GM18873 (cell line): ENCODE measurements around the gene GTPBP4.
"Not testable (repeated sequence)": the region's sequence is repeated elsewhere in the genome, so short reads cannot be mapped to it uniquely, and the experiment has no call there.

Experiments used
- ATAC-seq: cut with Tn5 transposase; IDR thresholded peaks from one replicate; pipeline ENCODE4 v1.9.1; 2021; ENCODE audit warnings: mild to moderate bottlenecking, moderate library complexity, moderate number of reproducible peaks; ENCODE audit not compliant: unreplicated experiment, low FRiP score

Gene GTPBP4

GRCh38 chr10:1020958-1021357 is 32.7 kb downstream of the GTPBP4 start:
- ATAC-seq: no peak

GRCh38 chr10:1022413-1022812 is 34.2 kb downstream of the GTPBP4 start:
- no peak for ATAC-seq

- ATAC-seq: no peak
These were observed 35.9 kb downstream of the GTPBP4 start for GRCh38 chr10:1024103-1024502.

GRCh38 chr10:1025683-1026082 is 37.4 kb downstream of the GTPBP4 start, which contains the start of gene IDI2:
Gene IDI2, minus strand, starts transcription at chr10:1025859. Its CDS starts 1,136 bp downstream, at chr10:1024723.
- ATAC-seq: no peak

- no peak for ATAC-seq
These were observed 38.3 kb downstream of the GTPBP4 start for GRCh38 chr10:1026578-1026977.

- no peak for ATAC-seq
These were observed 41.6 kb downstream of the GTPBP4 start for GRCh38 chr10:1029838-1030237.

GRCh38 chr10:1033601-1034000 is 45.4 kb downstream of the GTPBP4 start:
- ATAC-seq: no peak

GRCh38 chr10:1034758-1035157 is 46.5 kb downstream of the GTPBP4 start:
- ATAC-seq: no peak

- ATAC-seq: no peak
These were observed 47.0 kb downstream of the GTPBP4 start for GRCh38 chr10:1035201-1035600.

GRCh38 chr10:1036341-1036791 is 48.1 kb downstream of the GTPBP4 start:
- peak; percentile 81 for ATAC-seq

GRCh38 chr10:1037098-1037497 is 48.9 kb downstream of the GTPBP4 start:
- no peak for ATAC-seq

GRCh38 chr10:1038769-1039168 is 50.5 kb downstream of the GTPBP4 start:
- not testable (repeated sequence) for ATAC-seq

- no peak for ATAC-seq
These were observed 51.9 kb downstream of the GTPBP4 start for GRCh38 chr10:1040133-1040532.

GRCh38 chr10:1041514-1041913 is 53.3 kb downstream of the GTPBP4 start:
- no peak for ATAC-seq

GRCh38 chr10:1043532-1043995 is 55.3 kb downstream of the GTPBP4 start:
- ATAC-seq: peak; percentile 43

- ATAC-seq: no peak
These were observed 55.9 kb downstream of the GTPBP4 start for GRCh38 chr10:1044146-1044545.

GRCh38 chr10:1044964-1045363 is 56.7 kb downstream of the GTPBP4 start:
- ATAC-seq: no peak

GRCh38 chr10:1045415-1045814 is 57.2 kb downstream of the GTPBP4 start:
- no peak for ATAC-seq

- no peak for ATAC-seq
These were observed 59.7 kb downstream of the GTPBP4 start for GRCh38 chr10:1047937-1048336.

GRCh38 chr10:1048349-1048731 is 60.1 kb downstream of the GTPBP4 start:
- ATAC-seq: no peak

GRCh38 chr10:1048732-1049424 is 60.6 kb downstream of the GTPBP4 start, which contains the start of gene IDI1:
Gene IDI1, minus strand, starts transcription at chr10:1049119. Its CDS starts 116 bp downstream, at chr10:1049003.
- peak; percentile 86 for ATAC-seq

GRCh38 chr10:1049425-1049958 is 61.3 kb downstream of the GTPBP4 start:
- ATAC-seq: no peak
